Activated CD4-positive, alpha-beta T cell treated with anti-CD3 and anti-CD28 coated beads, Interleukin-2, Interleukin-6, amounts not matched to agents 100 ng/mL and 50 ng/mL, durations not matched to agents 16 hours and 8 hours (primary cell): Measurements from ENCODE around the gene PLA2G4A.
A peak's percentile ranks its signal among the peaks of the same experiment; 100 is the strongest.

ENCODE experiments used
- DNase-seq: peaks from one replicate; pipeline ENCODE4 v3.0.0-alpha.2; 2020

The PLA2G4A gene

GRCh38 chr1:186835448-186835847 is 6.7 kb downstream of the PLA2G4A start:
- DNase-seq: no peak

- DNase-seq: no peak
These were observed 9.1 kb downstream of the PLA2G4A start for GRCh38 chr1:186837806-186838205.

GRCh38 chr1:186838380-186839040 is 9.8 kb downstream of the PLA2G4A start:
- no peak for DNase-seq

GRCh38 chr1:186839041-186839400 is 10.3 kb downstream of the PLA2G4A start:
- DNase-seq: no peak

GRCh38 chr1:186841599-186841998 is 12.8 kb downstream of the PLA2G4A start:
- DNase-seq: no peak

- DNase-seq: no peak
These were observed 13.8 kb downstream of the PLA2G4A start for GRCh38 chr1:186842547-186842946.

GRCh38 chr1:186843226-186843625 is 14.5 kb downstream of the PLA2G4A start:
- DNase-seq: no peak

GRCh38 chr1:186843931-186844330 is 15.2 kb downstream of the PLA2G4A start:
- no peak for DNase-seq

- DNase-seq: no peak
These were observed 16.9 kb downstream of the PLA2G4A start for GRCh38 chr1:186845576-186846210.

- DNase-seq: no peak
These were observed 19.9 kb downstream of the PLA2G4A start for GRCh38 chr1:186848509-186849130.

- DNase-seq: no peak
These were observed 20.5 kb downstream of the PLA2G4A start for GRCh38 chr1:186849271-186849671.

- no peak for DNase-seq
These were observed 21.1 kb downstream of the PLA2G4A start for GRCh38 chr1:186849826-186850225.

GRCh38 chr1:186854102-186854501 is 25.4 kb downstream of the PLA2G4A start:
- no peak for DNase-seq

- no peak for DNase-seq
These were observed 30.2 kb downstream of the PLA2G4A start for GRCh38 chr1:186858923-186859322.

- DNase-seq: no peak
These were observed 31.2 kb downstream of the PLA2G4A start for GRCh38 chr1:186859995-186860394.

- DNase-seq: no peak
These were observed 35.5 kb downstream of the PLA2G4A start for GRCh38 chr1:186864296-186864695.

GRCh38 chr1:186865253-186865652 is 36.5 kb downstream of the PLA2G4A start:
- DNase-seq: peak; percentile 6

GRCh38 chr1:186865857-186866256 is 37.1 kb downstream of the PLA2G4A start:
- DNase-seq: no peak

- DNase-seq: no peak
These were observed 40.9 kb downstream of the PLA2G4A start for GRCh38 chr1:186869526-186870228.

GRCh38 chr1:186871784-186872183 is 43.0 kb downstream of the PLA2G4A start:
- DNase-seq: no peak

GRCh38 chr1:186872291-186872690 is 43.5 kb downstream of the PLA2G4A start:
- no peak for DNase-seq

- DNase-seq: no peak
These were observed 44.9 kb downstream of the PLA2G4A start for GRCh38 chr1:186873687-186874086.

- DNase-seq: no peak
These were observed 47.4 kb downstream of the PLA2G4A start for GRCh38 chr1:186875896-186876835.
